Left cardiac atrium (tissue), 4 donors: ENCODE results near the gene PLXNA4. TPM values are rescaled to one million over a fixed set of nuclear protein-coding genes. Genes with fewer than 3 reads are reported as not detected.
"Not testable (repeated sequence)": the region's sequence is repeated elsewhere in the genome, so short reads cannot be mapped to it uniquely, and the experiment has no call there.

Experiments
- ATAC-seq, 2 donors: fragments of 200-7000 bp; cut with Tn5 transposase; one replicate each; pipeline ENCODE4 v1.9.1; 2020; ENCODE audit warnings: mild to moderate bottlenecking in 2 of 2, moderate library complexity in 2 of 2
- DNase-seq: peaks from one replicate; pipeline ENCODE4 v3.0.0-alpha.2; 2020
- intact Hi-C, 2 donors: fragments of 100-400 bp; cut with DNase I; formaldehyde crosslinking; loops; one replicate each; pipeline versions ENCODE4 v1.14.1 to v1.15.1; 2022 to 2023
- total RNA-seq, 2 donors: library from RNA; stranded (reverse); fragmentation: NEBNext Ultra II Directional; extraction: Animal tissue kit (Norgen Biotek cat#: 25700); gene quantifications; one replicate each; pipeline ENCODE4 v1.2.1, GENCODE V29; 2021
- donor health status: DM: no; HTN: yes; CAD: no.
- donor health status: DM: no; HTN: yes; CAD: no; lungs with severe emphysema.
- donor health status: DM: yes; HTN: yes; CAD: no.
- donor health status: Dilated cardiomyopathy.

Gene PLXNA4
- total RNA-seq, 2 donors from 2014 or later = 23.3 to 30.1 TPM

DNA sequence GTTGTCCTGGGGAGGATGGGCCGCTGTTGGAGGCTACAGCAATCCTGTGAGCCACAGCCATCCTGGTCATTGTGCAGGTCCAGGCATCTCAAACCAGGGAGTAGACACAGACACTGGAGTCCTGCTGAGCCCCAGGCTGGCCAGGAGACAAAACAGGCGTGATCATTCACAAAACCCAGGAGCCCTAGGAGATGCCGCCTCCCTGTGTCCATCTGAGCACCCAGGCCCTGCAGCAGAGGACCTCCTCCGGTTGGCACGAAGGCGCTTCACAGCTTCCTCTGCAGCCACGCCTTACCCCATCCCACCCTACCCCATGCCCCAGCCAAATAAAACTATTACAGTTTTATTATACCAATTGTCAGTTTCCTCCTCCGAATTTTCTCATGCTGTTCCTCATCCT is 183.6 kb downstream of the PLXNA4 start:
- ATAC-seq (no peak), DNase-seq (no peak)
- intact Hi-C loops = no loop called here

DNA sequence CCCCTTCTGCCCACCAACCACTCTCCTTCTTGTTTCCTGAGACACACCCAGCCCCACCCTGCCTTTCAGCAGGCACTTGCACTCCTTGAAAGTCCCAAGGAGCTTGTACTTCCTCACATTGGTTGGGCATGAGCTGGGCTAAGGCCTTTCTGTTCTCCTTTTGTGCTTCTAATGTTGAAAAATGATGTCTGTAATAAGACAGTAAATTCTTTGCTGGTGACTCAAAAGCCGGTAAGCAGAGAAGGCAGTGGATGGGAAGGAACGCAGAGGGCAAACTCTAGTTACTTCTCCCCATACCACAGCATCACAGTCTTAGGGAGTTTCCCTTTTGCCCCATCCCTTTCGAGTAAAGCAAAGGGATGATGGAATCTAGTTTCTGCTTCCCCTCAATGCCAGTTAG is 185.6 kb downstream of the PLXNA4 start:
- peak in 1 of 2 donors; percentile 45 for ATAC-seq
- no peak for DNase-seq
- intact Hi-C loops = no loop called here

DNA sequence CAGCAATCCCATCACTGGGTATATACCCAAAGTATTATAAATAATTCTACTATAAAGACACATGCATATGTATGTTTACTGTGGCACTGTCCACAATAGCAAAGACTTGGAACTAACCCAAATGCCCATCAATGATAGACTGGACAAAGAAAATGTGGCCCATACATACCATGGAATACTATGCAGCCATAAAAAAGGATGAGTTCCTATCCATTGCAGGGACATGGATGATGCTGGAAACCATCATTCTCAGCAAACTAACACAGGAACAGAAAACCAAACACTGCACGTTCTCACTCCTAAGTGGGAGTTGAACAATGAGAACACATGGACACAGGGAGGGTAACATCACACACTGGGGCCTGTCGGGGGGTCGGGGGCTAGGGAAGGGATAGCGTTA is 186.2 kb downstream of the PLXNA4 start:
- intact Hi-C loops, ATAC-seq, DNase-seq: not testable (repeated sequence)

DNA sequence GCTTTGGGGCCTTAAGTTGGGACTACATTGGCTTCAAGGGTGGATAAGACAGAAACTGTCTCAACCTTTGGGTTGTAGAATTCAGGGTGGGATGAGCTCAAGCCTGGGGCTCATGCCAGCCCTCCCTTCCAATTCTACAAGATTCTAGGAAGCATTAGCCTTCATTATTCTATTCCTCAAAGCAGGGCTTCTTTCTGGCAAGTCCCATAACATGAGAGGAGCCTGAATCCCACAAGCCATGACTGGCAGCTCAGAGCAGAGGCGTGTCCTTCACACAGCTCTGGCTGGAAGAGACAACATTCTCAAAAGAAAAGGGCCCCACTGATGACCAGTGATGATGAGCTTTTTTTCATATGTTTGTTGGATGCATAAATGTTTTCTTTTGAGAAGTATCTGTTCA is 187.6 kb downstream of the PLXNA4 start:
- intact Hi-C loops = no loop called here
- ATAC-seq (no peak), DNase-seq (no peak)

DNA sequence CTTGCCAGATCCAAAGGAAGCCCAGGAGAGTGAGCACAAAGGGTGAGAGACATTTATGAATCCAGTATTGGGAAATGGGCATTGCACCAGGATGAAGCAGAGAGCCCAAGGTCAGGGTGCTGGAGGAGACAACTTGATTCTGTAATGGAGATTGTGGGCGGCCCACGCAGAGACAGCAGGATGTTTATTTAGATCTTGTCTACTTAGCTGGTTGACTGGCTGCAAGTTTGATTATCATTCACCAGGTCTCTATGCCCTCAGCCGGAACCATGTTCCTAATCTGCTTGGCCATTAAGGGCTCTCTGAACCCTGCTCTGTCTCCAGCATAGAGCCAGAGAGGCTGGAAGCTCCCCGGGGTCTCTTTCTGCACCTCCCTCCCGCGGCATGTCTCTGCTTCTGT is 188.7 kb downstream of the PLXNA4 start:
- ATAC-seq (no peak), DNase-seq (no peak)
- intact Hi-C loops = no loop called here

DNA sequence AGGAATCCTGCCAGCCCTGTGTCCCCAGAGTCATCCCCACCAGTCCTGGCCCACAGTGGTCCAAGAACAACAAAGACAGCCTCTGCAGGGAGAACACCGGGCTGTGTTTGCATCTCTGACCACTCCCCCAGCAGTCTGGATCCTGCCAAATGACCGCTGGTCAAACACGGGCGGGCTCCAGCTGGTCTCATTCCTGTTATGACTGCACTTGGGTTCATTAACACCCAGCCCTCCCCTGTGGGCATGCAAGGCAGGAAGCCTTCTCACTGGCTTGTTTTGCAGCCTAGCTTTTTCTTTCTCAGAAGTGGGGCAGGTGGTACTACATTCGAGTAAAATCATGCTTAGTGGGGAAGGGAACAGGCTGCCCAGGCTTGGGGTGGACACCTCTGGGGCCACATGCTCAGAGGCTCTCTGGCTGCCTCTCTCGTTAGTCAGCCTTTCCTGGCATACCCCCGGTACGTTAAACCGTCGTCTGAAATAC is 190.0 kb downstream of the PLXNA4 start:
- ATAC-seq = peak; percentile 78 to 92
- intact Hi-C loops = no loop called here
- DNase-seq = peak; percentile 80

DNA sequence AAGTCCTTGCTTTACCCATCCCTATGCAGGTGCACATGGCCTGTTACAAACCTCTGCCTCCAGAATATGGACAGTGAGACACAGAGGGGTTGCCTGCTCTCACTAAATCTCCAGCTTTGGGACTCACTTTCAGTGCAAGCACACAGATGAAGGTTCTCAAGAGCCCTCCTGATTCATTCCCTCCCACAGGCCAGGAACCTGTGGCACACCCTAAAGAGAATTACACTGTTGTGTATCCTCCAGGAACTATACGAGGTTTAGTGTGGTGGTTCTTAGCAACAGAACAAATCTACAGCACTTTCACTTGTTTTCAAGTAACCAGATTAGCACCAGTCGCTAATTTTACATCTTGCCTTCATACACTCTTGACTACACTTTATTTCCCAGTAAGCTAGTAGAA is 192.3 kb downstream of the PLXNA4 start:
- ATAC-seq = no peak
- no peak for DNase-seq
- intact Hi-C loops = no loop called here

DNA sequence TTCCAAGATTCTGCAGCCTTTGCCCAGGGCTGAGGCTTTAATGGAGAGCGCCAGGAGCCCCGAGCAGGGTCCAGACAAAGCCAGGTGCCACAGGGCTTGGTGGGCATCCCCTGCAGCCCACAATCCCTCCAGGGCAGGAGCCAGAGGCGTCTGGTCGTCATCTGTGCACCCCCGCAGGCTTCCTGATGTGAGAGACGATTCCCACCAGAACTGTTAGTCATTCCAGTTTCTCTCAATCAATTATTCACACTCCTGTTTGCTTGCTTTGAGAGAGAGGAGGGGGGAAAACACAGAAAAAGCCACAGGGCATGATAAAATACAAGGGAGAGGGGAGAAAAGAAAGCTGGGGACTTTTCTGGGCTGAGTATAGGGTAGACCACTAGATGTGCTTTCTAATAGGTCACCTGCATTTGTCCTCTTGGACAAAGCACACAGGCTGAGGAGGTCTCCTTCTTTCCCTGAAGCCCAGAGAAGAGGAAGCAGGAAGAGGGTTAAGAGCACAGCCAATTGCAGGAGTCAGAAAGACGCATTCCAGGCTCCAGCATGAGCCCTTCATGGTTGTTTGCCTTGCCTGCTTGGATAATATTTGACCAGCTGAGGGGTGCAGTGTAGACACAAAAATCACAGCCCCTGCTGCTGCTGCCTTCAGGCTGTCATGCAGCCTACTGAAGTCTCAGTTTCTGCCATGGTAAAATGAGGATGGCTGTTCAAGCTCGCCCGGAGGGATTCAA is 194.4 kb downstream of the PLXNA4 start:
- intact Hi-C loops = no loop called here
- no peak for ATAC-seq
- DNase-seq = no peak

DNA sequence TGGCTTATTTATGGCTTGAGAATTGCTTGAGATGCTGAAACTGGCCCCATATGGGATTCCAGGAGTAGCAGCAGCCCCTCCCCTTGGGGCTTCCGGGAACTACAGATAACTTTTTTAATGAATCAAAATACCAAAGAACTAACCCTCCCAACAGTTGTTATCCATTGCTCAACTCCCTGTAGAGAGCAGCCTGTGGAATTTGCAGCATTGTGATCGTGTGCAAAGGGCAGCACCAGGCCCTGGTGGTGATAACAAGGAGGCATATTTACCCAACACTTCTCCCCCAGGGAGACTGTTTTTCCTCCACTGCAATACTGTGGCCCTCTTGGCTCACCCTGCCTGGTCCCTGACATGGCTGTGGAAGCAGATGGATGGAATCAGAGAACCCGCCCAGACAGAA is 196.2 kb downstream of the PLXNA4 start:
- ATAC-seq (peak; percentile 85 to 90), DNase-seq (peak; percentile 75)
- intact Hi-C loops = no loop called here

DNA sequence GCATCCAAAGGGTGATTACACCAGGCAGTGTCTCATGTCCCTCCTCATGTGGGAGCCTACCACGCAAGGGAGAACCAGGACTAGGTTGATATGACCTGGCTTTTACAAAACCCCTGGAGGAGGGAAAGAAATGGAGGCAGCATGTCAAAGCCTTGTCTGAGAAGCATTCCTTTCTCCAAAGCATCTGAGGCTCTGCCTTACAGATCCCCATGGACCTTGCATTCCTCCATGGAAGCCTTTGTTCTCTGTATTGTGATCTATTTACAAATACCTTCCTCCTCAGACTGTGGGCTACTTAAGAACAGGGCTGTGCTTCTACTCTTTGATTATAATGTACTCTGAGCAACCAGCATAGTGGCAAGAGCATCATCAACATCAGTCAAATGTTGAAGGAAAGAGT is 197.0 kb downstream of the PLXNA4 start:
- intact Hi-C loops = loop anchor here in 1 of 2 donors (5.0 kb wide), 1 partner anchor 47 kb away; no protein-coding TSS in a partner anchor
- ATAC-seq (no peak), DNase-seq (no peak)

DNA sequence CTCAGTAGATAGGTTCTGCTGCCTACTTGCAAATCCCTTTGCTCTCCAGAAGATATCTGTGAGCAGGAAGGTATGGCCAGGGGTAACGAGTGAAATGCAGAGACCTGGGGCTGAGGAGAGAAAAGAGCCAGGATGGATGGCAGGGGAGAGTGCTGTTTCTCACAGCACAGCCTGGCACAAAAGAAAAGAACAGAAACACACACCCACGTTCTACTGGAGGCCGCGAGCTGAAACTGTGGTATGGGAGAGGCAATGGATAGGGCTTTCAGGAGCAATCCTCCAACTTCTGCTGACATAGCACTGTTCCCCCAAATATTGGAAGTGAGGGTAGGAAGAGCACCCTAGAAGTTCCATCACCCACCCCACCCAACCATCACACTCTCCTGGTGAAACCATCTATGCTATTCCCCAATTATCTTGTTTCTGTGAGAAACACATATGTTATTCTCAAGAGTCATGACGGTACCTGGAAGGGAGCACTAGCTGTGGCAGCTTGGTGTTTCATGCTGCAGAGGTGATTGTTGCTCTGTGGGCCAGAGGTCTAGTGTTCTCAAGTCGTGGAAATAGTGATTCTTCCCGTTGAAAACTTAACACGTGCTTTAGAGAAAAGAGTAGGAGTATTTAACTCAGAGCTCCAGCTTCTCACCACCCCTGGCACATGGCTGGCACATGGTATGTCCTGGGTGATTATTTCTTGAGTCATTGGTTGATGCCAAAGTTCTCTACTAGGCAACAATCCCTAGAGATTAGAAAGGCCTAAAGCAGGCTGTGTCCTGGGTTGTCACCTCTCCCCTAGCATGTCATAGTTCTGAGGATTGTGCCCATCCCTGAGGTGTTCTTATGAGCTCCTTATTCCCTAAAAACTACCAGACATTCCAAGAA is 198.3 kb downstream of the PLXNA4 start:
- intact Hi-C loops = loop anchor here in 1 of 2 donors (5.0 kb wide), 1 partner anchor 46 kb away; no protein-coding TSS in a partner anchor
- DNase-seq (no peak), ATAC-seq (no peak)

DNA sequence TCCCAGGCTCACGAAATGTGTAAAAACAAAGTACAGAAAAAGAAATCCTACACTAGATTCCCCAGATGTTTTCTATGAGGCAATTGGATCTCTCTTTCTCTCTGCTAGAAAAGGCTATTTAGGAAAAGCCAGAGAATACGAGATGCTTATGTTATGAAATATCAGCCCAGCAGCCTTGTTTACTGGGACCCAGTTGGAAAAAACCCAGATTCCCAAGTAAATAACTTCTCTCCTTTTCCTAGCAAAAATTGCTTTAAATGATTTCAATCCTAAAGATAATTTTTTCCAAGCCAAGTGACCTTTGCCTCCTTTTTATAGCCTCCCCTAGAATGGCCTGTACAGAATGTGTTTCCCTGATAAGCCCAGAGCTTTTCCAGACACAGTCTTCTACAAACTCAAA is 199.3 kb downstream of the PLXNA4 start:
- intact Hi-C loops = loop anchor here in 1 of 2 donors (5.0 kb wide), 1 partner anchor 45 kb away; no protein-coding TSS in a partner anchor
- no peak for ATAC-seq

DNA sequence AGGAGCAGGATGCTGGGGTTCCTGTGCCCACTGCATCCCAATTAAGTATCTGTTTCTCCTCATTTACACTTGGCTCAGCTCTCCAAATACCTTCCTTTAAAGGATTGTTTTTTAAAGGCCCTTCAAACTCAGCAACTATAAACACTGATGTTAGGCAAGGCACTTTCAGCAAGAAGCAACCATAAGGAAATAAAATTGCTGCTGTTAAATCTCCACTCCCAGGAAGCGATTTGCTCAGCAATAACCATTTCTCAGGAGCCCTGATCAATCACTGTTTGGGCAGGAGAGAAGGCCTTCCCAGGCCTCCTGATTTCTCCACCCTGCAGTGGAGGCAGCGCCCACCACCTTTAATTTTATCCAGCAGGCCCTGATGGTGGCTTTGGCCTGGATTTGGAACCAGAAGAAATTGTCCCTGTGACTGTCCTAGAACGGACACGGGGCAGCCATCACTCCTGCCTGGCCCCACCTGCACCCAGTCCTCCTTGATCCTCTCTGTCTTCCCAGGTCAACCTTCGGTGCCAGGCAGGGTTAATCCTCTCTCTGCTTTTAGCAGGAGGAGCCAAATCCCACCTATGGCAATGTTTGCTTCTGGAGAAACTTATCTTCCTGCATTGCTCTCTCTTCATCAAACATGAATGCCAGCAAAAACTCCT is 199.8 kb downstream of the PLXNA4 start:
- intact Hi-C loops = loop anchor here in 1 of 2 donors (5.0 kb wide), 1 partner anchor 44 kb away; no protein-coding TSS in a partner anchor
- no peak for DNase-seq

More for the DNA sequence above, 199.3 kb downstream of the PLXNA4 start:
- no peak for DNase-seq

DNA sequence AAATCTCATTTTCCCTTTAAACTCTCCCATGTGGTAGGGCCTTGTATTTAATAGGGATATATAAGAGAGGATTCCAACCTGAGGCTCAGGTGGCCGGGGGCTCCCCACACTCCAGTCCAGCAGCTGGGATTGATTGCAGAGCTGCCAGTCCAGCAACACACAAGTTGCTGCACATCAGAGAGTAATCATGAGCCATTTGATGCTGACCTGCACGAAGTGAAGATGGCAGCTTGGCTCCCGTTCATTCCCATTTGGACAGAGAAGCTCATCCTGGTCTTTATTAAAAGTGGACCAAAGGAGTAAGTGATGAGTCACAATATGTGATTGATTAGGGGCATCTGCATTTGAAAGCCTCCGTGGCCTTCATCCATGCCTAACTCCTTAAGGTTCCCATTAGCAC is 202.4 kb downstream of the PLXNA4 start:
- DNase-seq (no peak), ATAC-seq (no peak)
- intact Hi-C loops = no loop called here

More for the DNA sequence above, 199.8 kb downstream of the PLXNA4 start:
- ATAC-seq = no peak

DNA sequence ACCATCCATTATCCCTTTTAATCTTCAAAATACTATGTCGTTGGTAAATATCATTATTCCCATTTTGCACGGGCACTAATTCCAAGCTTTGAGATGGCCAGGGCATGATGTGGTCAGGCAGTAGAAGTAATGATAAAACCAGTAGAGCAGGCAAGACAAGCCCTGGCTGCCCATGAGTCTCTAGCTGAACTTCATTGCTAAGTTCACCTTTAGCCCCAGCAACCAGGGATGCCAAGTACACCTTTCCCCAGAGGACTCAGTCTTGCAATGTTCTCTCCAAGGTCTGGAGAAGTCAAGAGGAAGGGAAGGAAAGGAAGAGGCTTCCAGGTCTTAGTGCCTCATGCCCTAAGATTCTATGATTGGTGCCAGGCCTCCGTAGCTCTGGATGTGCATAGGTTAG is 203.2 kb downstream of the PLXNA4 start:
- DNase-seq = no peak
- no peak for ATAC-seq
- intact Hi-C loops = no loop called here

DNA sequence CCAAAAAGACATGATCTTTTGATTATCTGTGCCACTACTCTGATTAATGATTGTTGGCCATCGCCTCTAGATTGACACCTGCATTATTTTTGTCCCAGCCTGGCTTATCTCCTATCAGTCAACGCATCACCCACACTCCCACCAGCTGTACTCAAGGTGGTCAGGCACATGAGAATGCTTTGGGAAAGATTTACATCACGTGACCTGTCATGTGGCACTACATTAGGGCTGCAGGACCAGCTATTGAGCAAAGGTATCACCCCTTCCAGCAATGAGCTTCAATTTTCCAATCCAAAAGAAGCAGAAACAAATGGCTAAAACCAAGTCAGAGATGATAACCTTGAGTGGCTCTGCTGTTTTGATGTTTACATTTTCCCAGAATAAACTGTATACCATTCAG is 204.3 kb downstream of the PLXNA4 start:
- ATAC-seq = no peak
- intact Hi-C loops = no loop called here
- DNase-seq = no peak

DNA sequence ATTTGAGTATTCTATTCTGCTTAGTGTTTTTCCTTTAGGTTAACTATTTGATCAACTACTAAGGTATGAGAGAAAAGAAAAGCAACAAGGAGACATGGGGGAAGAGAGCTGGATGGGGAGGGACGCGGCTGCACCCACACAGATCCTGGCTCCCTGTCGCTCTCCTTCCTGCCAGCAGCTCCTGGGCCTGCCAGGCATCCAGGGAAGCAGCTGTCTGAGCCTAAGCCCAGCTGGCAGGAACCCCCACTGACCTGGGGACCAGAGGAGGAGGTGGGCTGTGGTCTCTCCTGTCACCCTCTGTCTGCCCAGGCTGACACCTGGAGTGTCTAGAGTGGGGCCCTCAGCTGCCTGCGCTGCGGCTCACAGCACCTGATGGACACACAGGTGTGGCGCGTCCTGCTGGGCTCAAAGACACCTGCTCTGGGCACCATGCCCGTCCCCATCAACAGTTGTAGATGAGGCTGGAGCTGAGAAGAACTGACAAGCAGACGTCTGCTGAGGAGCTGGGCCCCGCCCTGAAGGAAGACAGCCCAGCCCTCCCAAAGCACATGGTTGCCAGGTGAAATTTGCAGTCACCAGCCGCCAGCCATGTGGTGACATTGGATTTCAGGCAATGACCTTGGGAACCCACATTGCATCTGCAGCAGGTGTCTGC is 207.9 kb downstream of the PLXNA4 start:
- no peak for ATAC-seq
- DNase-seq = no peak
- intact Hi-C loops = no loop called here

DNA sequence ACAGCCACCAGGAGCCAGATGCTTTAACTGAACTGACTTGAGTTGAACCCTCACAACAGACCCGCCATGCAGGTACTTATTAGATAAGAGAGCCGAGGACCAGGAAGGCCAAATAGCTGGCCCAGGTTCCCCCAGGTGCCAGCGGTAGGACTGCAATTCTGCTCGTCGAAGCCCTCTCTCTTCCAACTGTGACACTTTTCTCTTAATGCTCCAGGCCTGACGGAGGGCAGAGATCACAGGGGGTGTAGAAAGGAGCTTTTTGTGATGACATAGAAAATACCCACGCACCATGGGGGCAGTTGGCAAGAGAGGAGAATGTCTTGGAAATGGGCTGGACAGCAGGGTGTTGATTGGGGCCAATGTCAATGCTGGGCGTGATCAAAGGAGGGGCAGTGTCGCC is 208.5 kb downstream of the PLXNA4 start:
- DNase-seq (no peak), ATAC-seq (no peak)
- intact Hi-C loops = no loop called here

DNA sequence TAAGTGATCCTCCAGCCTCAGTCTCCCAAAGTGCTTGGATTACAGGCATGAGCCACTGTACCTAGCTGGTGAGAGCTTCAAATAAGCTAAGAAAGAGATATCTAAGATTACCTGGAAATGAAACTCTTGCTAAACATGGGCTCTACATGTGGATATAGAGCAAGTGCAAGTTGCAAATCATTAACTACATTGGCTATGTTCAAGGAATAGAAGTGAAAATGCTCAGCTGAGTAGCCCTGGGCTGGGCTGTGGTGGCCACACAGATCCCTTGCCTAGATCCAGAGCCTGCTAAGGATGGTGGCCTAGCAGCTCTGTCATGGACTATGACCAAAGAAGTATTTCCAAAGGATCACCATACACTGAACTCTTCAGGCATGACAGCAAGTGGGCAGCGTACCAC is 209.3 kb downstream of the PLXNA4 start:
- intact Hi-C loops = no loop called here
- ATAC-seq = no peak
- no peak for DNase-seq
